Natural killer cell (primary cell): ENCODE data around the gene KCNE4. TPM values are rescaled to one million over a fixed set of nuclear protein-coding genes. Genes with fewer than 3 reads are reported as not detected.

Experiments
- ATAC-seq, 3 donors: fragments of 150-1000 bp in 2 of 3; fragments of 200-7000 bp in 1 of 3; cut with Tn5 transposase; 1 replicate in 1 of 3; 2 replicates in 2 of 3; pipeline ENCODE4 v1.10.0; 2021; ENCODE audit warnings: mild to moderate bottlenecking in 2 of 3, moderate library complexity in 2 of 3
- DNase-seq, 2 donors: peaks; one replicate each; pipeline versions ENCODE4 v3.0.0 to v3.0.0-alpha.2; 2013 to 2021; ENCODE audit warnings: mixed read lengths in 1 of 2
- H3K27ac ChIP-seq: one replicate; pipeline ENCODE4 v1.5.1; 2013; ENCODE audit warnings: mild to moderate bottlenecking, low read length
- H3K27me3 ChIP-seq: one replicate; pipeline ENCODE4 v1.6.1; 2013; ENCODE audit warnings: low read length; ENCODE audit not compliant: control insufficient read depth, insufficient read depth
- H3K36me3 ChIP-seq: one replicate; pipeline ENCODE4 v1.6.1; 2013; ENCODE audit warnings: low read length; ENCODE audit not compliant: control insufficient read depth, insufficient read depth
- H3K4me1 ChIP-seq: one replicate; pipeline ENCODE4 v1.6.1; 2013; ENCODE audit warnings: low read length; ENCODE audit not compliant: control insufficient read depth, insufficient read depth
- H3K4me3 ChIP-seq: one replicate; pipeline ENCODE4 v1.5.1; 2013; ENCODE audit warnings: low read length
- H3K9me3 ChIP-seq: one replicate; pipeline ENCODE4 v1.6.1; 2013; ENCODE audit warnings: low read length; ENCODE audit not compliant: control insufficient read depth, insufficient read depth
- H3K27ac Mint-ChIP-seq, 2 donors: one replicate each; pipeline ENCODE4 v1.8.0; 2022; ENCODE audit warnings: mild to moderate bottlenecking in 2 of 2, mixed read lengths in 2 of 2, moderate library complexity in 1 of 2
- H3K27me3 Mint-ChIP-seq, 2 donors: one replicate each; pipeline ENCODE4 v1.8.0; 2022; ENCODE audit warnings: low read depth in 2 of 2, mixed read lengths in 2 of 2
- H3K36me3 Mint-ChIP-seq: one replicate; pipeline ENCODE4 v1.8.0; 2022; ENCODE audit warnings: mixed read lengths
- H3K4me1 Mint-ChIP-seq, 2 donors: one replicate each; pipeline ENCODE4 v1.8.0; 2022; ENCODE audit warnings: mixed read lengths in 2 of 2
- H3K4me3 Mint-ChIP-seq: one replicate; pipeline ENCODE4 v1.8.0; 2022; ENCODE audit warnings: mild to moderate bottlenecking, moderate library complexity, mixed read lengths
- H3K9me3 Mint-ChIP-seq, 2 donors: one replicate each; pipeline ENCODE4 v1.8.0; 2022; ENCODE audit warnings: mixed read lengths in 2 of 2
- WGBS: methylation state at CpG from one replicate; pipeline ENCODE4 v1.1.7; 2013; ENCODE audit warnings: missing lambda C conversion rate; ENCODE audit not compliant: insufficient coverage; 5-methylcytosine and 5-hydroxymethylcytosine counted together
- intact Hi-C: fragments of 100-400 bp; cut with micrococcal nuclease; formaldehyde crosslinking; loops from one replicate; pipeline ENCODE4 v1.14.2; 2022
- total RNA-seq, 4 donors: library from RNA; stranded (reverse); fragments of 120-200 nt in 1 of 4; gene quantifications; one replicate each; pipeline versions ENCODE4 v1.2.3 to v1.2.4, GENCODE V29; 2013 to 2022
- TF ChIP-seq, protein P1 (sequence below): fragments of 200-600 bp; IDR thresholded peaks from one replicate; pipeline ENCODE4 v1.8.0; 2022; ENCODE audit warnings: antibody characterized with exemption

Gene KCNE4
- total RNA-seq, 3 donors from 2014 or later (not counting 1 experiment from before 2014, with no cell fraction given), result not detected

GRCh38 chr2:223072826-223073225 is 20.8 kb downstream of the KCNE4 start:
- ATAC-seq (no peak), DNase-seq (no peak)
- Mint-ChIP-seq H3K36me3 (no peaks in the 10 kb centered on the region), H3K9me3 (peaks cover 3 to 4% of the 10 kb centered on the region in 2 donors), H3K4me1 (no peaks in the 10 kb centered on the region), H3K4me3 (no peak overlapping the region), H3K27me3 (no peaks in the 10 kb centered on the region), H3K27ac (no peak overlapping the region)
- H3K9me3 ChIP-seq, result no peaks in the 10 kb centered on the region
- 79% methylated on average over 3 of the region's 3 CpGs for WGBS
- H3K36me3 ChIP-seq, result no peaks in the 10 kb centered on the region
- TF ChIP-seq, protein P1, sequence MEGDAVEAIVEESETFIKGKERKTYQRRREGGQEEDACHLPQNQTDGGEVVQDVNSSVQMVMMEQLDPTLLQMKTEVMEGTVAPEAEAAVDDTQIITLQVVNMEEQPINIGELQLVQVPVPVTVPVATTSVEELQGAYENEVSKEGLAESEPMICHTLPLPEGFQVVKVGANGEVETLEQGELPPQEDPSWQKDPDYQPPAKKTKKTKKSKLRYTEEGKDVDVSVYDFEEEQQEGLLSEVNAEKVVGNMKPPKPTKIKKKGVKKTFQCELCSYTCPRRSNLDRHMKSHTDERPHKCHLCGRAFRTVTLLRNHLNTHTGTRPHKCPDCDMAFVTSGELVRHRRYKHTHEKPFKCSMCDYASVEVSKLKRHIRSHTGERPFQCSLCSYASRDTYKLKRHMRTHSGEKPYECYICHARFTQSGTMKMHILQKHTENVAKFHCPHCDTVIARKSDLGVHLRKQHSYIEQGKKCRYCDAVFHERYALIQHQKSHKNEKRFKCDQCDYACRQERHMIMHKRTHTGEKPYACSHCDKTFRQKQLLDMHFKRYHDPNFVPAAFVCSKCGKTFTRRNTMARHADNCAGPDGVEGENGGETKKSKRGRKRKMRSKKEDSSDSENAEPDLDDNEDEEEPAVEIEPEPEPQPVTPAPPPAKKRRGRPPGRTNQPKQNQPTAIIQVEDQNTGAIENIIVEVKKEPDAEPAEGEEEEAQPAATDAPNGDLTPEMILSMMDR, result no peak
- H3K27me3 ChIP-seq, result no peaks in the 10 kb centered on the region
- no peak overlapping the region for H3K27ac ChIP-seq
- no peaks in the 10 kb centered on the region for H3K4me1 ChIP-seq
- intact Hi-C loops, result no loop called here
- H3K4me3 ChIP-seq, result no peak overlapping the region

DNA sequence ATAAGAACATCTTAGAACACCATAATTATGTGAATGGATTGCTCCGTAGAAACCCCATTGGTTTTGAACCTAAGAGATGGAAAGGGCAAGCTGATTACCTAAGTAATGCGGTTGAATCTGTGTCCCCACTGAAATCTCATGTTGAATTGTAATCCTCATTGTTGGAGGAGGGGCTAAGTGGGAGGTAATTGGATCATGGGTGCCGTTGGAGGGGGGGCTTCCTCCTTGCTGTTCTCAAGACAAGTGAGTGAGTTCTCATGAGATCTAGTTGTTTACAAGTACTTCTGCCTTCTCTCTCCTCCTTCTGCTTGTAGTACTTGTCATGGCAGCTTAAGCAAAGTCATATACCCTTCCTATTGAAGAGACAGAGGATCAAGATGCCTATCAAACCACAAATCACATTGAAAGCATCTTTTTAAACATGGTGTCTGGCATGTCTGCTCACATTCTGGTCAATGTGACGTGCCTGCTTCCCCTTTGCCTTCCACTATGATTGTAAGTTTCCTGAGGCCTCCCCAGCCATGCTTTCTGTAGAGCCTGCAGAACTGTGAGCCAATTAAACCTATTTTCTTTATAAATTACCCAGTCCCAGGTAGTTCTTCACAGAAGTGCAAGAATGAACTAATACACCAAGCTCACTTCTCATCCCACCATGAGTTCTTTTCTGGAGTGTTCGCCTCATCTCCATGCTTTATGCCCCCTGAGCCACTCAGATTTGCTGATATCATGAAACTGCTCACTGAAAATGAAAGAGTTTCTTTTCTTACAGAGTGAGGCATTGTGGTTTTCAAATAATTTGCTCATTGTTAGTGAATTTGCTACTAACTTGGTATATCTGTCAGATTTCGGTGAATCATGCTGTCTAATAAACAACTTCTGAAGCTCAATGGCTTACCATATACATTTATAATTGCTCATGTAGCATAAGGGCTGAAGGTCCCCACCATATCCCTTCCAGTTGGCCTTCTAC is 23.6 kb downstream of the KCNE4 start:
- intact Hi-C loops, result no loop called here
- Mint-ChIP-seq H3K36me3 (no peaks in the 10 kb centered on the region), H3K4me1 (no peaks in the 10 kb centered on the region), H3K4me3 (no peak overlapping the region), H3K27ac (no peak overlapping the region), H3K27me3 (no peaks in the 10 kb centered on the region), H3K9me3 (peaks cover 3 to 5% of the 10 kb centered on the region in 2 donors)
- ATAC-seq (no peak), DNase-seq (no peak)
- WGBS, result 64% methylated on average over 5 of the region's 6 CpGs
- H3K4me1 ChIP-seq, result no peaks in the 10 kb centered on the region
- H3K9me3 ChIP-seq, result no peaks in the 10 kb centered on the region
- no peaks in the 10 kb centered on the region for H3K36me3 ChIP-seq
- TF ChIP-seq, protein P1, result no peak
- no peak overlapping the region for H3K27ac ChIP-seq
- no peak overlapping the region for H3K4me3 ChIP-seq
- no peaks in the 10 kb centered on the region for H3K27me3 ChIP-seq

DNA sequence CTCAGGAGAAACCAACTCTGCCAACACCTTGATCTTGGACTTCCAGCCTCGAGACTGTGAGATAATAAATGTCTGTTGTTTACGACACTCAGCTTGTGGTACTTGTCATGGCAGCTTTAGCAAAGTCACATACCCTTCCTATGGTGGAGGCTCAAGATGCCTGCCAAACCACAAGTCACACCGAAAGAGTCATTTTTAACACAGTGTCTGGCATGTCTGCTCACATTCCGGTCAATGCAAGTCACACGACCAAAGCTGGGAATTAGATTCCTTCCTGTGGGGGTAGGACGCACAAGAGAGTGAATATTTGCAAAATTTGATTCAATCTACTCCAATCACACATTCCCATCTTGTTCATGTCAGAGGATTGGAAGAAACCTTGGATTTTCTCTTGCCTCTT is 24.6 kb downstream of the KCNE4 start:
- Mint-ChIP-seq H3K27me3 (no peaks in the 10 kb centered on the region), H3K4me1 (no peaks in the 10 kb centered on the region)
- WGBS, result 76% methylated on average over 6 of the region's 6 CpGs

More for the DNA sequence above, 24.6 kb downstream of the KCNE4 start:
- Mint-ChIP-seq H3K36me3 (no peaks in the 10 kb centered on the region), H3K27ac (no peak overlapping the region), H3K9me3 (peaks cover 5% of the 10 kb centered on the region in 2 donors), H3K4me3 (no peak overlapping the region)
- DNase-seq, result no peak
- TF ChIP-seq, protein P1, result no peak
- H3K4me3 ChIP-seq, result no peak overlapping the region
- H3K4me1 ChIP-seq, result no peaks in the 10 kb centered on the region
- no peak overlapping the region for H3K27ac ChIP-seq
- H3K36me3 ChIP-seq, result no peaks in the 10 kb centered on the region
- H3K9me3 ChIP-seq, result no peaks in the 10 kb centered on the region
- intact Hi-C loops, result no loop called here
- no peak for ATAC-seq
- H3K27me3 ChIP-seq, result no peaks in the 10 kb centered on the region
